T-helper 1 cell treated with Interleukin-12 subunit alpha and Interleukin-12 subunit beta and Interleukin-4 antibody, amounts not matched to agents 30 ng/mL and 1 ng/mL, for 36 hours (primary cell): ENCODE measurements around the gene CPA4. TPM values are rescaled to one million over a fixed set of nuclear protein-coding genes. Genes with fewer than 3 reads are reported as not detected.
"Not testable (repeated sequence)": the region's sequence is repeated elsewhere in the genome, so short reads cannot be mapped to it uniquely, and the experiment has no call there.

Experiments
- intact Hi-C: fragments of 100-400 bp; cut with micrococcal nuclease; formaldehyde crosslinking; loops from one replicate; pipeline ENCODE4 v1.15.1; 2024
- total RNA-seq: library from RNA; stranded (reverse); gene quantifications from 2 replicates; pipeline ENCODE4 v1.2.3, GENCODE V29; 2022

The CPA4 gene
- total RNA-seq, 1 donor from 2014 or later = not detected

DNA sequence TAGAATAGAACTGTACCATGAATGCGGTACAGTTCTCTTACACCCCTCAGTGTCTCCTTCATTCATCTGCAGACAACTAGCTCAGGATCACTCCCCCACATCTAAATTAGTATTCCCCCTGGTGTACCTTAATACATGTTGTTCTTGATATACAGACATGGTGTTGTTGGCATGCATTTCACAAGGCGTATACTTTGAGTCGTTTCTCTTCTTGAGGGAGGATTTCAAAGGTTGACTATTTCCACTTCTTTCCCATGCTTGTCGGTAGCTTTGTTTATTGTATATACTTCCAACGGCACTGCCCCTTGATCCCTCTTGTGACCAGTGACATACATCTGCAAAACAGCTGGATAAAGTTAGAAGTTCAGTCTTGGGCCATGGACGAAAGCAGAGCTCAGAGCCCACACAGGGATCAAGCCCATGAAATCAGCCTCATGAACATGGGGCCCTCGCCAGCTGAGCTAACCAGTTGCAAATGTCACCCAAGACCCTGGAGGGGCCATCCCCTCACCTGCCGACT lies 8.6 kb downstream of the CPA4 start:
- intact Hi-C loops = no loop called here

DNA sequence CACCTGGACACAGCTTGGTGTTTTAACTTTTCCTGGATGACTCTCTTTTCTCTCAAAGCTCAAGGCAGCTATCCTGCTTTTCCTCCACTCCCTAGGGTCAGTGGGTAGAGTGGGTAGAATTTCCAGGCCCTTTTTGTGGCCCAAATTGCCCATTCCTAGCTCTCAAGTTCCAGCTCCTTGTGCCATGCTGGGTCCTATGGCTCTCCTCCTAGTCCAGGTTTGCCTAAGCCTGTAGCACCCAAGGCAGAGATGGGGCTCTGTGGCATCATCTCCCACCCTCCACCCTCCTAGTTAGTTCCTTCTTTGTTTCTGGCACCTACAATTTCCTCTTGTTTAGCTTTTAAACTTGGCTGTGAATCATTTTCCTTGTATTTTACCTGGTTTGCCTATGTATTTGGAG lies 9.7 kb downstream of the CPA4 start:
- intact Hi-C loops = no loop called here

- intact Hi-C loops = no loop called here
Measured at GRCh38 chr7:130303127-130303526, 10.2 kb downstream of the CPA4 start.

GRCh38 chr7:130303551-130303950 lies 10.6 kb downstream of the CPA4 start:
- intact Hi-C loops = no loop called here

DNA sequence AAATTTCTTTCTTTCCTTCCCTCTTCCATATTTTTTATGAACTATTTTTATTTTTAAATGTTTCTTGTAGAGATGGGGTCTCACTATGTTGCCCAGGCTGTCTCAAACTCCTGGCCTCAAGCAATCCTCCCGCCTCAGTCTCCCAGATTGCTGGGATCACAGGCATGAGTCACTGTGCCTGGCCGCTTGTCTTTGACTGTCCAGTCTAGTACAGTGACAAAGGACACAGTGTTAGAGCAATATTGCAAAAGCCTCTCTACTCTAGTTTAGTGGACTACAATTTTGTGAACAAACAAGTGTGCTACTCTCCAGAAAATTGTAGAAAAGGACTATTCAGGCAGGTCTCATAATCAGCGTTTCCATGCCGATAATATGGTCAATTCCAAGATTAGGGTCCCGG lies 11.0 kb downstream of the CPA4 start:
- intact Hi-C loops = no loop called here

DNA sequence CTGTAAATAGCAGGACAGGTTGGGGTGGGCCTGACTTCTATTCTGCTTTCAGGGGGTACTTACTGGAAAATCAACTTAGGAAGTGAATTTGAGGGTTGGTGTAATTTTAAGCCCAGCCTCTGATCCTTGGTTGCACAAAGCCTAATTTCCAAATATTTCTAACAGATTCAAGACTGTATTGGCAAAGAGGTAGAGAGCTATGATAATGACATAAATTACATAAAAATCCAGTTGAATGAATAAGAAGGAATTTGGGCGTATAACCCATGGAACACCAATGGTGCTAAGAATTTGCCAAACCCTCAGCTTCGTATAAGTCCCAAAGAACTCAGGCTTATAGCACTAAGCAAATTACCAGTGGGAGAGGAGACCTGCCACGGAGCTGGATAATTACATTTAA lies 11.9 kb downstream of the CPA4 start:
- intact Hi-C loops = no loop called here

DNA sequence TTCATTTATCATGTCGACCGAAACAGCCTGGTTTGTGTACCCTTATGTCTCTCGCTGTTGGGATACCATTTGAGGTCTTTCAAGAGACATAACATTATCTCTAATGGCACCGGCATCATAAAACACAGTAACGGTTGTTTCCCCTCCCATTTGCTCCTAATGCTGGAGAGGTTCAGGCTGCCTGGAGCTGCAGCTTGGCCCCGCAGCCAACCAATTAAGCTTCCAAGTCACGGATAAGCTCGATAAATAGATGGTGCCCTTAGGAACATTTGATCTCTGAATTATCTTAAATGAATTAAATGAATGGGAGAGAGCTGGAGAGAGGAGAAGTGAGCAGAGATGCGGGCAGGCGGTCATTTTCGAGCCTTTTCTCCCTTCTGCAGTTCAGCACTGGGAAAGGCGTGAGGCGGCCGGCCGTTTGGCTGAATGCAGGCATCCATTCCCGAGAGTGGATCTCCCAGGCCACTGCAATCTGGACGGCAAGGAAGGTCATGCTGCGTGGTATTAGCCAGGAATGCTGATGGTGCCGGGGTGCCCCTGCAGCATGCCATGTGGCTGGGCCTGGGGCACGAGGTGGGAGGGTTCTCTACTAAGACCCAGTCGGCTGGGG lies 12.6 kb downstream of the CPA4 start:
- intact Hi-C loops = no loop called here

DNA sequence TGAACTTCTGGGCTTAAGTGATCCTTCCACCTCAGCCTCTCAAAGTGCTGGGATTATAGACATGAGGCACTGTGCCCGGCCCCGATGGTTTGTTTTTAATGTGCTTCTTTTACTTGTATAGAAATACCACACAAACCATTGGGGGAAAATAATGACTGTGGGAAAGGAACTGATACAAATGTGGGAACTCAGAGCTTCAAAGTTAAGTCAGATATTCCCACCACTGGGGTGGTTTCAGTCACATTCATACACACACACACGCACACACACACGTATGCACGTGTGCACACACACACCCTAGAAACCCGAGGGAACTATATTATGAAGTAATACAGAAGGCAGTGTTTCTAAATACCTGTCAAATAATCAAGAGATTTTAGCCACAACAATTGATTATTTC lies 17.0 kb downstream of the CPA4 start:
- intact Hi-C loops = no loop called here

GRCh38 chr7:130314305-130314704 lies 21.3 kb downstream of the CPA4 start:
- intact Hi-C loops = no loop called here

DNA sequence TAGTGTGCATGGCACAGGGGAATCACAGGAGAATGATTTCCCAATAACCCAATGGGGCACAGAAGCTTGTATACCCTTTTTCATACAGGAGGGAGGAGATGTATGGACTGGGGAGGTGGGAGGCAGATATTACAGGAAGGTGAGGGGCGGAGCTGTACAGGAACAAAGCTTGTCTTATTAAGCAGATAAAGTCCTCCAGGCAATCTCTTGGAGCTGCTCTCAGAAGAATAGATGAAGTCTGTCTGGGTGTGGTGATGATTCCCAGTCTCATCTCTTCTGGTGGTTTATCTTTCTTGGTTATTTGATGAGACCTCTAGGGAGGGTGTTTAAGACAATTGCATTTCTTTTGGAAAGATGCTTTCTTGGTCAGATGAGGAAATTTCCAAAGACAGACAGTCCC lies 26.6 kb downstream of the CPA4 start:
- intact Hi-C loops = no loop called here

DNA sequence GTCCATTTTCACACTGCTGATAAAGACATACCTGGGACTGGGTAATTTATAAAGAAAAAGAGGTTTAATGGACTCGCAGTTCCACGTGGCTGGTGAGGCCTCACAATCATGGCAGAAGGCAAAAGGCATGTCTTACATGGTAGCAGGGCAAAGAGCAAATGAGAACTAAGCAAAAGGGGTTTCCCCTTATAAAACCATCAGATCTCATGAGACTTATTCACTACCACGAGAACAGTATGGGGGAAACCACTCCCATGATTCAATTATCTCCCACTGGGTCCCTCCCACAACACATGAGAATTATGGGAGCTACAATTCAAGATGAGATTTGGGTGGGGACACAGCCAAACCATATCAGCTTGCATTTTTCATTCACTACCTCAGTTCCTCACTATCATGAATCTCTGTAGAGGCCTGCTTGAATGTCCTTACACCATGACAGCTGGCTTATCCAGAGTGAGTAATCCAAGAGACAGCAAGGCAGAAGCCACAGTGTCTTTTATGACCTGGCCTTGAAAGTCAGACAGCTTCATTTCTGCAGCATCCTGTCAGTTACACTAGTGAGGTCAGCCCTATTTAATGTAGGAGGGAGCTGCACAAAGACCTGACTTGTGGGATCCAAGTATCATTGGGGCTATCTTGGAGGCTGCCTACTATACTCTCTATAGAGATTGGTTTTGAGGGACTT lies 28.7 kb downstream of the CPA4 start:
- intact Hi-C loops = not testable (repeated sequence)

- intact Hi-C loops = no loop called here
Measured at GRCh38 chr7:130322615-130323014, 29.7 kb downstream of the CPA4 start.

DNA sequence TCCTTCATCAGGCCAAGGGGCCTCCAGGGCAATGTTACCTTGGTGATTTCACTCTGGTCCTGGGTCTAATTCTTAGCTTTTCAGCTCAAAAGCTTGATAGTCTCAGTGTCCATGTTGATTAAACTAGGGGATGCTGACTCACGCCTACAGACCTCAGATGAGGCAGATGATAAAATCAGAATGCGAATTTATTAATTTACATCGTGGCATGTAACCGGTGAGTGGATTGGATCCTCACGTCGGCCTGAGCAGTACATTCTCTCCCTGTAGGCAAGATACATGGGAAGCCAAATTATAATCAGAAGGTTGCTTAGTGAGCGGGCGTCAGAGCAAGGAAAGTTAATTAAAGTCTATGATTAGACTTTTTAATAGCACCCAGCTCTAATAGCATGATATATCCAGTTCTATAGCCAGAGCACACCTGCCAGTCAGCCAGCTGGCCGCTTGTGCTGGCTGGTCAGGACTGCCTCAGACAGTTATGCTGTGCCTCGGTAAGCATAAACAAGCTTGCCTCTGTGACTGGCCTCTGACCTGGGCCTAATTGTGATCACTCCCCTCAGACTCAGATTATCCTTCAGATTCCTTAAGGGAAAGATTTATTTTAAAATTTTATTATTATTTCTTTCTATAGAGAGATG lies 31.5 kb downstream of the CPA4 start:
- intact Hi-C loops = no loop called here

DNA sequence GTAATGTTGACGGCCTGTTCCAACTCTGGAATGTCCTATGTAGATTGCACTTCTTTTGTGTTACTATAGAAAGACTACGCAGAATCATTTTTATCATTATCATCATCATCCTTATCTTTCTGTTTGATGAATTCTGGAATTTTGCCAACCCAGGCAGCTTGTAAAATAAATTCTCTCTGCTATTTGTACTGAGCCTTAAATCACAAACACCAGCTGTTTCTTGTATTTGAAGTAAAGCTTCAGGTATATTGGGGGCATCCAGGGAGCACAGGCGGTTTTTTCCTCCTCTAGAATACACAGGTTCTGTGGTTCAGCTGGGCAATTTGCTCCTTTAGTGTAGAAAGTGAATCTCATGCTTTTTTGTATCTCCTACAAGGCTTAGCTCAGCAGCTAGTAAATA lies 36.7 kb downstream of the CPA4 start:
- intact Hi-C loops = no loop called here

- intact Hi-C loops = no loop called here
Measured at GRCh38 chr7:130332259-130333053, 39.5 kb downstream of the CPA4 start.

GRCh38 chr7:130333832-130334231 lies 40.9 kb downstream of the CPA4 start:
- intact Hi-C loops = no loop called here

- intact Hi-C loops = no loop called here
Measured at GRCh38 chr7:130334274-130334673, 41.3 kb downstream of the CPA4 start.

- intact Hi-C loops = no loop called here
Measured at GRCh38 chr7:130337410-130337971, 44.5 kb downstream of the CPA4 start.

- intact Hi-C loops = no loop called here
Measured at GRCh38 chr7:130338233-130338632, 45.3 kb downstream of the CPA4 start.

DNA sequence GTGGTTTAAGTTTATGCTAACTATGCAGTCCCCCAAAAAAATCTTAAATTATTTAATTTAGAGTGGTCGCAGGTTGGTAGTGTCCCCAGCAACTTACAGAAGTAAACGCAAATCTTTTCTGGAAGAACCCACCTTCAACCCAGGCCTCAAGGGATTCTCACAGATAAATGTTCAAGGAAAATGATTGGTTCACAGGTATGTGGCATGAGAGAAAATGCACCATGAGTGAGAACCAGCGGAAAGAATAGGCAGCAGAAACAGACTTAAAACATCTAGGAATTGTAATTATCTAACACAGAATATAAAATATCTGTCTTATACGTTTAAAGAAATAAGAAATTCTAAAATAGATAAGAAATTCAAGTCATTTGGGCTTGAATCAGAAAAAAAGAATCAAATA lies 48.9 kb downstream of the CPA4 start:
- intact Hi-C loops = no loop called here

DNA sequence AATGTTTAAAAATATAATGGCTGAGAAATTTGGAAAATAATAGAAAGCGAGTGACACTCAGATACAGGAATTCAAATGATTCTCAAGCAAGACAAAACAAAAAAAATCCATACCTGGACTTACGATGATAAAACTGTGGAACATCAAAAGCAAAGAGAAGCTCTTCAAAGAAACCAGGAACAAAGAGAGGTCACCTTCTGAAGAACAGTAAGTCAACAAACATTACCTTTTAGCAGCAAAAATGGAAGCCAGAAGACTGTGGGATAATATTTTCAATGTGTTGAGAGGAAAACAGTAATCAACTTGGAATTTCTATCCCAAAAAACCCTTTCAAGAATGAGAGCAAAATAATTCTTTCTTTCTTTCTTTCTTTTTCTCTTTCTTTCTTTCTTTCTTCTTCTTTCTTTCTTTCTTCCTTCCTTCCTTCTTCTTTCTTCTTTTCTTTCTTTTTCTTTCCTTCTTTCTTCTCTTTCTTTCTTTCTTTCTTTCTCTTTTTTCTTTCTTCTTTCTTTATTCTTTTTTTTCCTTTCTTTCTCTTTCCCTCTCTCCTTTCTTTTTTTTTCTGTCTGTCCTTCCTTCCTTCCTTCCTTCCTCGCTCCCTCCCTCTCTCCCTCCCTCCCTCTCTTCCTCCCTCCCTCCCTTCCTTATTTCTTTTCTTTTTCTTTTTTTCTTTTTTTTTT lies 49.9 kb downstream of the CPA4 start:
- intact Hi-C loops = no loop called here
